ENCODE measurements around the gene NPAS3. TPM values are rescaled to one million over a fixed set of nuclear protein-coding genes. Genes with fewer than 3 reads are reported as not detected.

The NPAS3 gene
- total RNA-seq, 1 experiment from 2014 or later = not detected

GRCh38 chr14:33542338-33543287 is 603.9 kb downstream of the NPAS3 start:
- ATAC-seq = no peak
- ChIA-PET RAD21 (ENCODE audit: low non-redundant PET in 1 of 2, low total read pairs in 2 of 2, uncharacterized antibody in 2 of 2, unreplicated experiment in 2 of 2) (no interaction called here), POLR2A (no interaction called here), CTCF (no interaction called here)
- H3K4me1 ChIP-seq (ENCODE audit: control insufficient read depth in 1 of 2, insufficient read depth in 2 of 2, low read length in 2 of 2) = no peaks in the 10 kb centered on the region
- no peaks in the 10 kb centered on the region; the same call in none of the 2 replicates for H3K27me3 ChIP-seq (ENCODE audit: insufficient read depth, low read length)
- H3K79me2 ChIP-seq (ENCODE audit: insufficient read depth, low read length) = no peaks in the 10 kb centered on the region
- H3K9me3 ChIP-seq (ENCODE audit: control insufficient read depth in 1 of 2, insufficient read depth in 1 of 2, low read depth in 1 of 2, low read length in 2 of 2) = 0 out of 4 replicates have a peak, but pooled peaks cover 0 to 5% of the 10 kb centered on the region in 2 experiments
- H3K36me3 ChIP-seq (ENCODE audit: control insufficient read depth in 1 of 2, insufficient read depth in 2 of 2, low read length in 2 of 2) = no peaks in the 10 kb centered on the region
- H2AFZ ChIP-seq (ENCODE audit: low read depth, low read length, poor library complexity, severe bottlenecking) = no peak overlapping the region
- BruUV-seq (replicated peaks) = no TSS peak
- H3K9me2 ChIP-seq (ENCODE audit: insufficient read depth) = no peaks in the 10 kb centered on the region
- H3K27ac ChIP-seq (ENCODE audit: low read depth, low read length) = no peak overlapping the region
- intact Hi-C loops (cut with micrococcal nuclease) = no loop called here
- DNase-seq (ENCODE audit: low read depth, low spot score) = no peak
- no peak overlapping the region for H3K4me2 ChIP-seq (ENCODE audit: low read length)
- no peak for TF ChIP-seq POLR2AphosphoS5 (IDR thresholded peaks at IDR 0.05; ENCODE audit: low read depth, low read length)
- TF ChIP-seq EZH2phosphoT487 (IDR thresholded peaks at IDR 0.05; ENCODE audit: borderline replicate concordance) = no peak
- TF ChIP-seq ZNF274 (IDR thresholded peaks at IDR 0.05; ENCODE audit: low read depth, low read length) = no peak
- no peak for TF ChIP-seq ZBTB33 (IDR thresholded peaks at IDR 0.05; ENCODE audit: extremely low read depth, insufficient replicate concordance, low read length)
- no peak for TF ChIP-seq RAD21 (IDR thresholded peaks at IDR 0.05; ENCODE audit: low read depth)
- no peak for TF ChIP-seq CTCF (IDR thresholded peaks at IDR 0.05 in 2 of 3, conservative IDR thresholded peaks at IDR 0.05 in 1 of 3; ENCODE audit: borderline replicate concordance in 1 of 3, insufficient read depth in 1 of 3, low read depth in 2 of 3, low read length in 2 of 3)
- H3K4me3 ChIP-seq (replicated peaks in 1 of 2; ENCODE audit: low read depth in 1 of 2, low read length in 2 of 2) = no peak overlapping the region
- H4K20me1 ChIP-seq (ENCODE audit: insufficient read depth) = no peaks in the 10 kb centered on the region
- no peak overlapping the region for H3K9ac ChIP-seq (ENCODE audit: low read length)
